NOMO-1 treated with DMSO at 0.1 percent for 48 hours (cell line): ENCODE data around the gene SUPT4H1.
"Not testable (repeated sequence)": the region's sequence is repeated elsewhere in the genome, so short reads cannot be mapped to it uniquely, and the experiment has no call there.

Source experiments
- DNase-seq: peaks from one replicate; lab custom pipeline; 2025; ENCODE audit not compliant: unreplicated experiment; lab: John Stamatoyannopoulos, UW

Gene SUPT4H1

GRCh38 chr17:58351831-58352595 is at the start of gene SUPT4H1:
SUPT4H1 (minus strand) TSS chr17:58352201; CDS start chr17:58352135, 66 bp downstream.
- peak; percentile 92 for DNase-seq

- no peak for DNase-seq
Measured at GRCh38 chr17:58401287-58401686, 49.3 kb upstream of the SUPT4H1 start.

DNA sequence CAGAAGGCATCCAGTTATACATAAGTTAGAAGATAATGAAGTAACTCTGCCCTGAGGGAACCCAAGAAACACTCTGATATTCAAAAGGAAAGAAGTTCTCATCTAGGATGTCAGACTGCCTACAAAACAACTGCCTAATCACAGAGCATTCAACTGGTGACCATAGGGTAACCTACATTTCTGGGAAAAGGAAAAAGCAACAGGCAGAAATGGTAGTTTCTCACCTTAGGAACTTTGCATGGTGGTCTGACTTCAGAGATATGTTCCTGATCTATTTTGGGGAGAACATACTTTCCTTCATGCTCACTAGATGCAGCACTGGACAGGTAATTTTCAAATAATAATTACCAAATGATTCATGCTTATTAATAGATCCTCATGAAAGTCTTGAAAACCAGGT is 48.8 kb upstream of the SUPT4H1 start:
- DNase-seq: no peak

- no peak for DNase-seq
Measured at GRCh38 chr17:58399974-58400373, 48.0 kb upstream of the SUPT4H1 start.

- DNase-seq: no peak
Measured at GRCh38 chr17:58398574-58399266, 46.7 kb upstream of the SUPT4H1 start.

DNA sequence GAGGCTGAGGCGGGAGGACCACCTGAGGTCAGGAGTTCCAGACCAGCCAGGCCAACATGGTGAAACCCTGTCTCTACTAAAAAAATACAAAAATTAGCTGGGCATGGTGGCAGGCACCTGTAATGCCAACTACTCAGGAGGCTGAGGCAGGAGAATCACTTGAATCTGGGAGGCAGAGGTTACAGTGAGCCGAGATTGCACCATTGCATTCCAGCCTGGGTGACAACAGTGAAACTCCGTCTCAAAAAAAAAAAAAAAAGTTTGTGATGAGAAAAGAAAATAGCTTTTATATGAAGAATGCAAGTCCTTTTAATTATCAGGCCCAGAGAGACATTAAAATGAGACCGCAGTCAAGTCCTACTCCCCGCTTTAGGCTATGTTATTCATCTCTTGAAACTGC is 45.4 kb upstream of the SUPT4H1 start:
- not testable (repeated sequence) for DNase-seq

GRCh38 chr17:58396173-58396572 is 44.2 kb upstream of the SUPT4H1 start:
- no peak for DNase-seq

DNA sequence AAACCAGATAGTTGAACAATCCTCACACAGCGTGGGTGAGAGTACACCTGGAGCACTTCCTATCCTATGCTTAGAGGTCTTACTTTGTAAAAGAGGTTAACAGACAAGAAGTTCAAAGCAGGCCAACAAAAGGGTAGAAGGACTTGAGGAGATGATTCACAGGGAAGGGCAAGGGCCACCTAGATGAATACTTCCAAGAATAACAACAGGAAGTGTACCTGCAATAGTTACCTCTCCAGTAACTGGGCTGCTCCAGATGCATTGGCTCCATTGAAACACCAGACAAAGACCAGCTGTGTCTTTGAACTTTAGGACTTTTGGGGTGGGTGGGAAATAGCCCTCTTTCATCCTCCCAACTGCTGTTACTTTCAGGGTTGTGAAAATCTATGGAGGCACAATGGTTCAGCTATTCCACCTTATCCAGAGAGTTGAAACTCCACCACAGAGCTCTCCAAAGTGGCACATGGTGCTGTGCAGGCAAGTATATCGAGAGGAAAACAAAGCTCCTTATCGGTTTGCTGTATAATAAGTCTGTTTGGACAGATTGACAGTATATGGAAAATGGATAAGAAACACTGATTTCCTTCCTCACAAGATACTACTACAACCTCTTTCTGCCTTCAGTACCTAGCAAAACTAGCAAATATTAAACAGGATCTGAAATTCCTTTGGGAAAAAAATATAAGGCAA is 42.7 kb upstream of the SUPT4H1 start:
- DNase-seq: no peak

DNA sequence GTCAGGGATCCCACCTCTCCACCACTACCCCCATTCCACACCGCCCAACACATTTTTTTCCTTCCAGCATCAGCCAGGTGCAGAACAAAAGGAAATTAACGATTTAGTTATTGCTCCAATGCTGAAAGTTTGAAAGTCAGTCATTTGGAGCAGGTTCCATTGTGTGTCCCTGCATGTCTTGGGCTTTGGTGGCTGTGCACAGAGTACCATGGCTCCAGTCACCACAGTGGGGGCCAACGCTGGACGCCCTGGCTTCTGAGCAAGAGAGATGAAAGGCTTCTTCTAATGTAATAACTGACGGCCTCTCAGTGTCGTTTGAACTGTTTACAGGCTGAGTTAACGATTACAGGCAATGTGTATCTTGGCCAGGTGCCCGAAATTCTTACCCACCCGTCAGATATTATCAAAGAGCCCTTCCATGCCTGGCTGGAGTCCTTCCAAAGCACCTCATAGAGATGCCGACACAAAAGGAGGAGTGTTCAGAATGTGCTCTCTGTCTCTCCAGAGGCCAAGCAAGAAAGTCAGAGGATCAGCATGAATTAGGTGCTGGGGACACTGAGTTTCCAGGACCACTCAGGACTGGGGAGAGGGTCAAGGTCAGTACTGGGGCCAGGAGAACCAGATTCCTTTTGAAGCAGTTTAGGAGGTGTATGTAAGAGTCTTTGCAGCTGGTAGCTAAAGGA is 39.4 kb upstream of the SUPT4H1 start:
- no peak for DNase-seq

DNA sequence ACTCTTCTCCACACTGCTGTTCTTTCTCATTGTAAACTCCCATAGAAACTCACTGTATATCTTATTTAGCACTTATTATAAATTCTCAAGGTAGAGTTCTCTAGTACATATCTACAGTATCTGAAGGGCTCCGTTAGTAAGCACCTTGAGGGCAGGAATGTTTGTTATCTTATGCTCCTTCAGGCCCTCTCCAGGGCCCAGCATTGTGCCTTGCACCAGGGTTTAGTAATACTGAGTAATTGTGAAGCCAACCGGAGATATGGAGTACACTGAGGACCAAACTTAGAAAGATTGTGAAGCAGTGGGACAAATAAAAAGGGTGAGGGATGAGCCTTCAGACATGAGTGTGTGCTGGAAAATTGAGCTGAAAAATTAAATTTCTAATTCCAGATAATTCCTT is 38.9 kb upstream of the SUPT4H1 start:
- no peak for DNase-seq

GRCh38 chr17:58388302-58389190 is 36.5 kb upstream of the SUPT4H1 start:
- DNase-seq: no peak

DNA sequence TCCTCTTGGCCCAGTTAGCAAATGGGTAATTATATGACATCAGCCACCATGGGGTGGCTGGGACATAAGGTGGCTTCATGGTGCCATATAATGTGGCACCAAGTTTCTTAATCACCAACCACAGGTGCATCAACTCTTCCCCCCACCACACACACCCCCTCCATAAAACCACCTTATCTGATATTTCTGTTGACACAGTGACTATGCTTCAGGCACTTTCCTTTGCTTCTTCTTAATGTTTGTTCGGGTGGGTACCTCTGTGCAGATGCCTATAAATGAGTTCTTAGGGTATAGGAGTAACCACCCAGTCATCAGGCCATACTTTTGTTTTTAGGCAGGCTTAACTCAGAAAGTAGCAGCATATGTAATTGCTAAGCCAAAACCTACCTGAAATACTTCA is 35.8 kb upstream of the SUPT4H1 start:
- DNase-seq: no peak

- DNase-seq: no peak
Measured at GRCh38 chr17:58386708-58387107, 34.7 kb upstream of the SUPT4H1 start.

DNA sequence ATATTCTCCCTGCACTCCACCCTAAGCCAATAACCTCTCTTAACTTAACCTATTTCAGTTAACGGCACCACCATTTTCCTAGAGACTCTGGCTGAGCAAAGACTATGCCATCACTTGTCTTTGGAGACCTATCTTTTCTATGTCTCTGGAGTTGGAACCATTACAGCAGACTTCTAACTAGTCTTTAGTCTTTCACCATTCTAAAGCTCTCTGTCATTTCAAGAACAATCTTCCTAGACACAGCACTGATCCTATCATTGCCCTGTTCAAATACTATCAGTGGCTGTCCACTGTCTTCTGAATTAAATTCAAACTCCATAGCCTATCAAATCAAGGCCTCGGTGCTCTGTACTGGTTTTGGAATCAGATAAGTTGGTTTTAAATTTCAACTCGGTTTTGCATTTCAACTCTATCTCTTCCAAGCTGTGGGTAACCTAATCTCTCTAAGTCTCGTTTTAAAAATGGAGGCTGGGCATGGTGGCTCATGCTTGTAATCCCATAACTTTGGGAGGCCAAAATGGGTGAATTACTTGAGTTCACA is 33.4 kb upstream of the SUPT4H1 start:
- DNase-seq: no peak

GRCh38 chr17:58384897-58385296 is 32.9 kb upstream of the SUPT4H1 start:
- DNase-seq: peak; percentile 66

- DNase-seq: no peak
Measured at GRCh38 chr17:58383892-58384462, 32.0 kb upstream of the SUPT4H1 start.

DNA sequence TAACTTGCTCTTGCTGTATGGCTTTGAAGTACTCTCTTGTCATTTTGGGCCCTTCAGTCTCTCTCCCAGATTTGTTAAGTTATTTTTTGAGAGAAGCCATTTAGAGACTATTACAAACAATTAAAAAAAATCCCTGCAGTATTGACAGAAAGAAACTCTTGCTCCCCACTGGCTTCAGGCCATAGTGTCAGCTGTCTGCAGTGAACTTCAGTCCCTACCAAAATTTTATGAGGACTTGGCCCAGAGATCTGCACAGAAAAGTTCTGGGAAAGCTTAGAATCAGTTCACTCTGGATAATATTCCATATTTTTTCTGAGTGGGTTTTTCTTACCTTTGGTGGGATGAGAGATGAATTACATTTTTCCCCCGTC is 30.9 kb upstream of the SUPT4H1 start:
- DNase-seq: no peak

DNA sequence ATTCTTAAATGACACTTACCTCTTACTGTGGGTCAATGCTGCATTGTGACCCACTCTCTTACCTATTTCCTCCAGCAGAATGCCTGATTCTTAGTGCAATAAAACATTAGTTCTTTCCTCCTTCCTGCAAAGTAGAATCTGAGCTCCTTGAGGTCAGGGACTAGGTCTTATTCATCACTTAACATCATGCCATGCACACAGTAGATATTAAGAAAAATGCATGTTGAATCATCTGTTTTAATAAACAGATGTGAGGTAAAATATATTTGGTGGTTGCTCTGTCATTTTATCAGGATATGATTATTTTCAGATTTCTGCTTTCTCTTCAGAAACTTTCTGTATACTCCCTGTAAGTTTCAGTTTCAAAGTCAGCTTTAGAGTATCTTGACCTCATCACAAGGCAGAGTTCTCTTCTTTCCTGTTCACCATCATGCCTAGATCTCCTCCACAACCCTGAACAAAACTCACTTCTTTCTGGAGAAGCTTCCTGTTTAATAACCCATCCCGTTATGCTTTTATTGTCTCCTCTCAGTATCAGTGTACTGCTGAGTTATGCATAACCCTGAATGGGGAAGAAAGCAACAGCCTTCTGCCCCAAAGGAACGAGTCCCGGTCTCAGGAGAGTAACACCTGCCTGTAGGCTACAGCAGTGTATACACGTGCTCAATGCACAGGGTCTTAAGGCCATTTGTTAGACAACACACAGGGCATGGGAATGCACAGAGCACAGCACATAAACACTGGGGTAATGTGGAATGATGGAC is 30.3 kb upstream of the SUPT4H1 start:
- DNase-seq: no peak
